ENCODE data around the gene HOXA3. TPM values are rescaled to one million over a fixed set of nuclear protein-coding genes. Genes with fewer than 3 reads are reported as not detected.
A peak's percentile ranks its signal among the peaks of the same experiment; 100 is the strongest.

HOXA3 gene
- total RNA-seq, 1 donor from 2014 or later, result not detected

DNA sequence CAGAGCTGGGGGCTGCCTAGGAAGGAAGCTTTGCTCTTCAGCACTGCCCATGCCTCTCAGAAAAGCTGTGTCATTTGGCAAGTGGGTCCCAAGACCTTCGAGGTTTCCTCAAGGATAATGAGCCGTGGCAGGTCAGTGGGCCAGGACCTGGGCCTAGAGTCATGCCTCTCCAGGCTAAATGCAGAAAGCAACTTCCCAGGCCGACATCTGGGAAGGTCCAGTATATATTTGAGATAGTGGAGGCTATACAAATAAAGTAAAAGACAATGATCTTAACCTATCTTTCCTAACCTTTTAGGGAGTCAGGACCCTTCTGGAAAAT lies 24.1 kb upstream of the HOXA3 start:
- H3F3A ChIP-seq (ENCODE audit: low read depth), result no peaks in the 10 kb centered on the region
- peaks cover 100% of the 10 kb centered on the region for H3K27me3 ChIP-seq
- no peak overlapping the region for H3K4me2 ChIP-seq
- peaks cover 19% of the 10 kb centered on the region for H3K9me3 Mint-ChIP-seq
- no peaks in the 10 kb centered on the region for H3K36me3 Mint-ChIP-seq
- no peak overlapping the region for H3K27ac Mint-ChIP-seq
- peaks cover 85% of the 10 kb centered on the region for H3K27me3 Mint-ChIP-seq (ENCODE audit: insufficient read depth, low read depth)
- no peak for DNase-seq (ENCODE audit: low spot score)
- H3K79me2 ChIP-seq (ENCODE audit: low read depth), result no peaks in the 10 kb centered on the region
- H3K9ac ChIP-seq, result no peak overlapping the region
- H3K27ac ChIP-seq, result no peak overlapping the region
- TF ChIP-seq CTCF (IDR thresholded peaks at IDR 0.05) (no peak), EZH2 (IDR thresholded peaks at IDR 0.05) (no peak), EZH2phosphoT487 (IDR thresholded peaks at IDR 0.05) (no peak)
- H3K9me3 ChIP-seq (ENCODE audit: low read depth), result no peaks in the 10 kb centered on the region
- H2AFZ ChIP-seq (replicated peaks), result no peak overlapping the region
- no peak overlapping the region for H3K4me3 Mint-ChIP-seq
- H3K4me1 ChIP-seq, result no peaks in the 10 kb centered on the region
- peaks cover 6% of the 10 kb centered on the region for H3K4me1 Mint-ChIP-seq
- H4K20me1 ChIP-seq (ENCODE audit: low read depth), result peaks cover 98% of the 10 kb centered on the region
- no peak overlapping the region for H3K4me3 ChIP-seq
- H3K36me3 ChIP-seq, result no peaks in the 10 kb centered on the region

- no peaks in the 10 kb centered on the region for H3K4me1 ChIP-seq
These were observed 23.5 kb upstream of the HOXA3 start for GRCh38 chr7:27175626-27176523.

DNA sequence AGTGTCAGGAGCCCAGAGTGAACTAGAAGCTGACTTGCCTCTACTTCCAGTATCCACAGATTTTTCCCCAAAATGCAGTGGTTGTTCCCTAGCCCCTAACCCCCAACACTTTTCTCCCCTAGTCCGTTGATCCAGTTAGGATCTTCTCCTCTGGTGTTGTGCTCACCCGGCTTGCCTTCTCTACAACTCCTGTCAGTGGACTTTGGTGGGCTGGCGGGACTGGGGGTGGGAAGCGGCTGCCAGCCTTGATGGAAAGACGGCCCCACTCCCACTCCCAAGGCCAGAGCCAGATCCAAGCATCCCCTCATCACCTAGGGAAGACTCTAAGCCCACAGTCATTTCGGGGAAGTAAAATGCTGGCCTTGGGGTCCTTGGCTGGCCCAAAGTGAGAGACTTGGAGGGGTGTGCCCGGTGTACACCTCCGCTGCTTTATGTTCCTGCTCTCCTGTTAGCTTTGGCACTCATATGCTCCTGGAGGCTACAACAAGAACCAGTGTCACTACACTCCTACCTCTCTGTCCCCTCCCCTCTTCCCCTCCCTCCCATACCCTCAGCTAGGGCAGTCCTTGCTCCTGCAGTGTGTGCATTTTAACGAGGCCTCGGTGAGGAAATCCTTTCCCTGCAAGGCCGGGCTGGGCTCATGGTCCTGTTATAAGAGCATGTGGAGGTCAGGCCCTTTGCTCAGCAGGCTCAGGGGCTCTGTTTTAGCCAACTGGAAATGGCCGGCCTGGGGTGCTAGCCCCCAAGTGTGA lies 22.7 kb upstream of the HOXA3 start:
- H2AFZ ChIP-seq (replicated peaks), result no peak overlapping the region
- no peaks in the 10 kb centered on the region for H3K4me1 ChIP-seq
- H3K9me3 ChIP-seq (ENCODE audit: low read depth), result no peaks in the 10 kb centered on the region
- TF ChIP-seq CTCF (IDR thresholded peaks at IDR 0.05) (no peak), EZH2 (IDR thresholded peaks at IDR 0.05) (no peak), EZH2phosphoT487 (IDR thresholded peaks at IDR 0.05) (no peak)
- peaks cover 7% of the 10 kb centered on the region for H3K4me1 Mint-ChIP-seq
- H3K27me3 Mint-ChIP-seq (ENCODE audit: insufficient read depth, low read depth), result peaks cover 85% of the 10 kb centered on the region
- no peak for DNase-seq (ENCODE audit: low spot score)
- H3K79me2 ChIP-seq (ENCODE audit: low read depth), result no peaks in the 10 kb centered on the region
- no peak overlapping the region for H3K4me2 ChIP-seq
- no peaks in the 10 kb centered on the region for H3F3A ChIP-seq (ENCODE audit: low read depth)
- H3K27me3 ChIP-seq, result peaks cover 100% of the 10 kb centered on the region
- H3K36me3 ChIP-seq, result no peaks in the 10 kb centered on the region
- no peaks in the 10 kb centered on the region for H3K36me3 Mint-ChIP-seq
- no peak overlapping the region for H3K27ac ChIP-seq
- H3K9me3 Mint-ChIP-seq, result peaks cover 22% of the 10 kb centered on the region
- no peak overlapping the region for H3K4me3 Mint-ChIP-seq
- no peak overlapping the region for H3K9ac ChIP-seq
- H3K4me3 ChIP-seq, result no peak overlapping the region
- no peak overlapping the region for H3K27ac Mint-ChIP-seq
- H4K20me1 ChIP-seq (ENCODE audit: low read depth), result peaks cover 98% of the 10 kb centered on the region

More at GRCh38 chr7:27175626-27176523, 23.5 kb upstream of the HOXA3 start:
- Mint-ChIP-seq H3K27me3 (ENCODE audit: insufficient read depth, low read depth) (peaks cover 85% of the 10 kb centered on the region), H3K4me3 (no peak overlapping the region), H3K4me1 (peaks cover 7% of the 10 kb centered on the region), H3K27ac (no peak overlapping the region), H3K9me3 (peaks cover 19% of the 10 kb centered on the region), H3K36me3 (no peaks in the 10 kb centered on the region)
- H3K9ac ChIP-seq, result no peak overlapping the region
- no peak overlapping the region for H3K4me3 ChIP-seq
- H3K27ac ChIP-seq, result no peak overlapping the region
- no peaks in the 10 kb centered on the region for H3K79me2 ChIP-seq (ENCODE audit: low read depth)
- DNase-seq (ENCODE audit: low spot score), result no peak
- H4K20me1 ChIP-seq (ENCODE audit: low read depth), result peaks cover 98% of the 10 kb centered on the region
- peaks cover 100% of the 10 kb centered on the region for H3K27me3 ChIP-seq
- no peak overlapping the region for H3K4me2 ChIP-seq
- H3K9me3 ChIP-seq (ENCODE audit: low read depth), result no peaks in the 10 kb centered on the region
- TF ChIP-seq EZH2 (IDR thresholded peaks at IDR 0.05) (peak; percentile 98), EZH2phosphoT487 (IDR thresholded peaks at IDR 0.05) (peak; percentile 89), CTCF (IDR thresholded peaks at IDR 0.05) (no peak)
- no peaks in the 10 kb centered on the region for H3F3A ChIP-seq (ENCODE audit: low read depth)
- H2AFZ ChIP-seq (replicated peaks), result no peak overlapping the region
- H3K36me3 ChIP-seq, result no peaks in the 10 kb centered on the region

All from neural progenitor cell (in vitro differentiated cells).